AG04450 (cell line): ENCODE results near the gene STS. TPM values are rescaled to one million over a fixed set of nuclear protein-coding genes. Genes with fewer than 3 reads are reported as not detected.

Experiments used
- CTCF ChIA-PET: fragments of 300-600, 350-600 bp; formaldehyde crosslinking; extraction: SDS; loops from one replicate; lab custom pipeline; 2022; ENCODE audit warnings: antibody characterized with exemption, inconsistent platforms; lab: Charles Lee
- POLR2A ChIA-PET: fragments of 350-600 bp; formaldehyde crosslinking; extraction: SDS; loops from one replicate; lab custom pipeline; 2021; ENCODE audit warnings: antibody characterized with exemption, inconsistent platforms; lab: Yijun Ruan, JAX
- DNase-seq: peaks from one replicate; pipeline ENCODE4 v3.0.0-alpha.2; 2011; ENCODE audit warnings: low read depth, low spot score
- H3K27ac ChIP-seq: one replicate; pipeline ENCODE4 v1.5.1; 2012; ENCODE audit warnings: low read depth, low read length, control low read depth
- H3K27me3 ChIP-seq: one replicate; pipeline ENCODE4 v1.6.0; 2012; ENCODE audit warnings: low read length; ENCODE audit not compliant: control insufficient read depth, insufficient read depth
- H3K4me3 ChIP-seq: 2 replicates; pipeline ENCODE4 v1.5.1; 2011; ENCODE audit warnings: mild to moderate bottlenecking, low read depth, low read length, control low read depth
- H3K9me3 ChIP-seq: 2 replicates; pipeline ENCODE4 v1.5.1; 2012; ENCODE audit warnings: low read length; ENCODE audit not compliant: control insufficient read depth, insufficient read depth
- polyA plus RNA-seq: library from polyadenylated mRNA; depleted of rRNA; stranded (reverse); fragments of >200 nt; gene quantifications from 2 replicates; pipeline ENCODE4 v1.2.3, GENCODE V29; 2011
- TF ChIP-seq, protein P1 (sequence below): IDR thresholded peaks from 2 replicates; pipeline ENCODE4 v1.5.1; 2011; ENCODE audit warnings: low read depth, low read length, control low read depth, inconsistent platforms

Gene STS
- polyA plus RNA-seq, 1 experiment: 5.0 TPM

DNA sequence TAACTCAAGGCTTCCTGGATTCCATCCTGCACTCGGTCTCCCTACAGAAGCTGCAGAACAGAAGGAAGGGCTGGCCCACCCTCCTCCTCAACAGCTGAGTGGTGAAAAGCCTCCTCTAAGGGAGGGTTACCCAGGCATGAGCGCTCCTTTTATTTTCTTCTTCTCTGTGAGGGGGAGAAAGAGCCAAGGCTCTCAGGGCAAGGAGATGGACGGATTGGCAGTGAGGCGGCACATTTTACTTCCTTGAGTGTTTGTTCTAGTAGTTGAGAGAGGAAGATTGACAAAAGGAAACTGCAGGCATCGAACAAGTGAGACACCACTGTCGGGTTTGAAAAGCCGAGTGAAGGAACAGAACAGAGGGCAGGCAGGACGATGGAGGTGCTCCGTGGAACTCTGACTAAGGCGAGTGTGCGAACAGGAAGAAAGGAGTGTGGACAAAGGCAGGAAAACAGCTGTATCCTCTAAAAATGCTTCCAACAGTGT, 38.4 kb upstream of the STS start:
- TF ChIP-seq, protein P1, sequence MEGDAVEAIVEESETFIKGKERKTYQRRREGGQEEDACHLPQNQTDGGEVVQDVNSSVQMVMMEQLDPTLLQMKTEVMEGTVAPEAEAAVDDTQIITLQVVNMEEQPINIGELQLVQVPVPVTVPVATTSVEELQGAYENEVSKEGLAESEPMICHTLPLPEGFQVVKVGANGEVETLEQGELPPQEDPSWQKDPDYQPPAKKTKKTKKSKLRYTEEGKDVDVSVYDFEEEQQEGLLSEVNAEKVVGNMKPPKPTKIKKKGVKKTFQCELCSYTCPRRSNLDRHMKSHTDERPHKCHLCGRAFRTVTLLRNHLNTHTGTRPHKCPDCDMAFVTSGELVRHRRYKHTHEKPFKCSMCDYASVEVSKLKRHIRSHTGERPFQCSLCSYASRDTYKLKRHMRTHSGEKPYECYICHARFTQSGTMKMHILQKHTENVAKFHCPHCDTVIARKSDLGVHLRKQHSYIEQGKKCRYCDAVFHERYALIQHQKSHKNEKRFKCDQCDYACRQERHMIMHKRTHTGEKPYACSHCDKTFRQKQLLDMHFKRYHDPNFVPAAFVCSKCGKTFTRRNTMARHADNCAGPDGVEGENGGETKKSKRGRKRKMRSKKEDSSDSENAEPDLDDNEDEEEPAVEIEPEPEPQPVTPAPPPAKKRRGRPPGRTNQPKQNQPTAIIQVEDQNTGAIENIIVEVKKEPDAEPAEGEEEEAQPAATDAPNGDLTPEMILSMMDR: no peak
- ChIA-PET CTCF (no interaction called here), POLR2A (no interaction called here)
- no peak overlapping the region for H3K27ac ChIP-seq
- H3K9me3 ChIP-seq: no peaks in the 10 kb centered on the region; the same call in 1 of the 2 replicates
- no peak for DNase-seq
- H3K27me3 ChIP-seq: no peaks in the 10 kb centered on the region
- H3K4me3 ChIP-seq: no peak overlapping the region

DNA sequence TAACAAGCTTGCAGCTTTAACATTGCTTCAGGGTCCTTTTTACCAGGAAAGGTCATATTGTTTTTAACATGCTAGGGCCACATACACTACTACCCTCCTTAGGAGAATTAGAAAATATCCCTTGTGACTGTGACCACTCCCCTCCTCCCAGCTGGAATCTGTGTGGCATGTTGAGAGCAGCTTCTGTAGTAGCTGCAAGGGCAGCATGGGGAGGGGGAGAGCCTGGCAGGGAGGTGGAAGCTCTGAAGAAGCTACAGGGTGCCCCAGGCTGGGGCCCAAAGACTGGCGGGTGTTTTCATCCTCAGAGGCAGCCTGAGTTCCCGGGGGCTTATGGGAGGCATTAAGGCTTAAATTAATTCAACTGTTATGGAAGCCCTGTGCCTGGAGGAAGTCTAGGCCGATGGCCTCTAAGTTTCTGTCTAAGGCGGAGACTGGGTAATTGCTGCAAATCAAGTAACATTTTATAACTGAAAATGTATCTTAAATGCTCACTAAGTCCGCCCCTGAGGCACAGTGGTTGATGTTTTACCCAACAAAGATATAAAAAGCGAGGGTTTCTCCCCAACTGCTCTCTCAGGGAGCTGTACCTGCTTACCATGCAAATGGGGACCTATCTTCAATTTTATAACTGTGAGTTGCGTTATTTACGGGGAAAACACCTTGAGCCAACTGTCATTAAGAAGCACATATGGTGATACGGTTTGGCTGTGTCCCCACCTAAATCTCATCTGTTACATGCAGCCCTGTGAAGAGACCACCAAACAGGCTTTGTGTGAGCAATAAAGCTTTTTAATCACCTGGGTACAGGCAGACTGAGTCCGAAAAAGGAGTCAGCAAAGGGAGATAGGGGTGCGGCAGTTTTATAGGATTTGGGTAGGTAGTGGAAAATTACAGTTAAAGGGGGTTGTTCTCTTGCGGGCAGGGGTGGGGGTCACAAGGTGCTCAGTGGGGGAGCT, 37.4 kb upstream of the STS start:
- Histone ChIP-seq H3K4me3 (no peak overlapping the region), H3K27ac (no peak overlapping the region), H3K27me3 (no peaks in the 10 kb centered on the region), H3K9me3 (no peaks in the 10 kb centered on the region; the same call in 1 of the 2 replicates)
- POLR2A ChIA-PET: no interaction called here
- CTCF ChIA-PET: no interaction called here
- no peak for DNase-seq
- TF ChIP-seq, protein P1: no peak

DNA sequence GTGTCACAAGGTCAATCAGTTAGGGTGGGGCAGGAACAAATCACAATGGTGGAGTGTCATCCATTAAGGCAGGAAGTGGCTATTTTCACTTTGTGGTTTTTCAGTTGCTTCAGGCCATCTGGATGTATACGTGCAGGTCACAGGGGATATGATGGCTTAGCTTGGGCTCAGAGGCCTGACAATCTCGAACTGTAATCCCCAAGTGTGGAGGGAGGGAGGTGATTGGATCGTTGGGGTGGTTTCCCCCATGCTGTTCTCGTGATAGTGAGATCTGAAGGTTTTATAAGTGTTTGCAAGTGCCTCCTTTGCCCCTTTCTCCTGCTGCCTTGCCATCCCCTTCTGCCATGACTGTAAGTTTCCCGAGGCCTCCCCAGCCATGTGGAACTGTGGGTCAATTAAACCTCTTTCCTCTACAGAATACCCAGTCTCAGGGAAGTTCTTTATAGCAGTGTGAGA, 36.7 kb upstream of the STS start:
- no peak for DNase-seq
- no peaks in the 10 kb centered on the region for H3K27me3 ChIP-seq
- TF ChIP-seq, protein P1: no peak
- CTCF ChIA-PET: no interaction called here
- no peak overlapping the region for H3K27ac ChIP-seq
- no peak overlapping the region for H3K4me3 ChIP-seq
- POLR2A ChIA-PET: no interaction called here
- no peaks in the 10 kb centered on the region; the same call in 1 of the 2 replicates for H3K9me3 ChIP-seq

DNA sequence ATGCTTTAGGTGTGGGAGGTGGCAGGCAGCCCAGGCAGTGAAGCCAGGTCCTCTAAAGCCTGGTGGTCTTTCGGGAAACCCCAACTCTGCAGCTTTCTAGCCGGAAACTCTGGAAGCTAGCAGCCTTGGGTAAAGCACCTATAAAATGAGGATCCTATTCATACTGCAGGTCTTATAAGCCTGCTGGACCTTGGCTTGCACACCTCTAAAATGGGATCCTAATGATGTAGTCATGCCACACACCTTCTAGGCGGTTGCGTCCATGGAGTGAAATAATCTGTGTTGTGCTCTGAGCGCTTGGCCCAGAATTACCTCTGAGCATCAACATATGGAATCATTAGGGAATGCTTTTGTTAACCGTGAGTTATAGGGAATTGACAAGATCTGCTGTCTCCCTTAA, 36.0 kb upstream of the STS start:
- Histone ChIP-seq H3K27me3 (no peaks in the 10 kb centered on the region), H3K4me3 (no peak overlapping the region), H3K27ac (no peak overlapping the region), H3K9me3 (no peaks in the 10 kb centered on the region; the same call in 1 of the 2 replicates)
- DNase-seq: no peak
- ChIA-PET POLR2A (no interaction called here), CTCF (no interaction called here)
- TF ChIP-seq, protein P1: no peak

DNA sequence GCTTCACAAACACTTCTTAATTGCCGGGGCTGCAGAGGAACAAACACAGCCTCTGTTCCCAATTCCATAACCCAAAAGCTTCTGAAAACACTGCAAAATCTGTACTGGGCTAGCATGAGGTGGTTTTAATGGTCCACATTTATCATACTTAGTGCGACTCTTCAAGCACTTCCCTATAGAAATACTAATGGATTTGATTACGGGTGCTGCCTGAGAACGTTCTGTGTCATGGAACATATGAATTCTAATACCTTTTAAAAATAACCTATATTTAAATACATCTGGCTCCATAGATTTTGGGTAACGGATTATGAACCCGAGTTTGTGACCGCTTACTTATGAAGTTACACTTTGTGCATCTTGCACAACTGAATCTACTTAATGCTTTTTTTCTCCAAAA, 35.4 kb upstream of the STS start:
- no peaks in the 10 kb centered on the region for H3K27me3 ChIP-seq
- TF ChIP-seq, protein P1: no peak
- no peaks in the 10 kb centered on the region; the same call in 1 of the 2 replicates for H3K9me3 ChIP-seq
- POLR2A ChIA-PET: no interaction called here
- CTCF ChIA-PET: no interaction called here
- no peak overlapping the region for H3K27ac ChIP-seq
- no peak overlapping the region for H3K4me3 ChIP-seq
- DNase-seq: no peak
